H1 (cell line): ENCODE results near the gene OSMR. TPM values are rescaled to one million over a fixed set of nuclear protein-coding genes. Genes with fewer than 3 reads are reported as not detected.

Experiments used
- CTCF ChIP-seq, 3 experiments: IDR thresholded peaks; 1 replicate in 2 of 3; 2 replicates in 1 of 3; pipeline versions ENCODE4 v1.5.1 to v1.6.1; 2011; ENCODE audit warnings: low read length in 3 of 3, mild to moderate bottlenecking in 3 of 3, inconsistent platforms in 2 of 3, low read depth in 1 of 3, moderate library complexity in 1 of 3; ENCODE audit not compliant: insufficient read depth in 1 of 3; ENCODE audit errors: control extremely low read depth in 1 of 3
- EZH2 ChIP-seq: fragments of 200-600 bp; sonication (generic); IDR thresholded peaks from 2 replicates; pipeline ENCODE4 v1.7.1; 2012; ENCODE audit warnings: low read depth, mild to moderate bottlenecking, moderate library complexity, low read length, inconsistent platforms; ENCODE audit not compliant: severe bottlenecking
- RFX5 ChIP-seq: IDR thresholded peaks from 2 replicates; pipeline ENCODE4 v1.6.1; 2011; ENCODE audit warnings: low read depth, low read length, improper control_type of control experiment, borderline replicate concordance
- SUZ12 ChIP-seq: fragments of 200-600 bp; sonication (generic); IDR thresholded peaks from 2 replicates; pipeline ENCODE4 v1.6.1; 2012; ENCODE audit warnings: mild to moderate bottlenecking, inconsistent platforms, low read length, moderate library complexity, mixed read lengths
- TAF1 ChIP-seq: IDR thresholded peaks from 2 replicates; pipeline ENCODE4 v1.6.1; 2011; ENCODE audit warnings: mild to moderate bottlenecking, low read depth, low read length
- polyA plus RNA-seq, 7 experiments: library from polyadenylated mRNA; depleted of rRNA in 3 of 7; stranded (reverse) in 5 of 7; unstranded in 2 of 7; fragments of >200 nt in 5 of 7; fragments of 200-250 nt in 2 of 7; gene quantifications; 1 replicate in 5 of 7; 2 replicates in 1 of 7; 4 replicates in 1 of 7; pipeline versions ENCODE4 v1.2.1 to v1.2.3, GENCODE V29; 2011 to 2013; ENCODE audit warnings: missing spikeins in 2 of 7, mixed read lengths in 2 of 7
- total RNA-seq: library from RNA; stranded (reverse); fragmentation: NEBNext Ultra II Directional; extraction: Animal tissue kit (Norgen Biotek cat#: 25700); gene quantifications from 2 replicates; pipeline ENCODE4 v1.2.1, GENCODE V29; 2021

OSMR gene
- total and polyA plus RNA-seq, 2 of the 8 experiments (the other 6 are each of a cell fraction or from before 2014, with no cell fraction given): 2.3 to 2.6 TPM

DNA sequence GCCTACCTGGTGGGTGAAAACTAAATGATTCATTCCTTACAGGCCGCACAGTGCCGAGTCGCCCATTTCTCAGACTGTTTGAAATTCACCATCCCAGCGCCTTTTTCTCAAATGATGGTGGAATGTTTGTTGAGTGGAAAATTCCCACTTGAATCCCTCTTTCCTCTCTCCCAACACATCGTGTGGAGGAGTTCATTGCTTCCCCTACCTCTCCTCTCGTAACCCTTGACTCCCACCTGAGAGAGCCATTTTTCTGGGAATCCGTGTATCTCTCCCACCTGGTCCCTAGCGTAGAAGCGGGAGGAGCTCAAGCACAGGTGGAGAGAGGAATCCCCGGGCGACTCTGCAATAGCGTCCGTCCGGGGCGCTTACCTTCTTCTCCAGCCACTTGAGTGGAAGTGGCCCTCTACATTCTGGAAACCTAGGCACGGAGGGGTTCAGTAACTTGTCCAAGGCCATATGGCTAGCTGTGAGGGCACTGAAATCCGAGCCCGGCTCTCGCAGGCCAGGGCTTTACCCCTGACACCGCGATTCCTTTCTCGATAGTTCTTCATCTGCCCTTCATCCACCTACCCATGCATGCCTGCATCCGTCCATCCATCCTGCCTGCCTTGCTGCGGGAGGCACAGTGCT lies 683 bp downstream of the OSMR start (continued):
- no peak for TF ChIP-seq CTCF (IDR thresholded peaks at IDR 0.05; ENCODE audit: control extremely low read depth in 1 of 3, insufficient read depth in 1 of 3, low read depth in 1 of 3, low read length in 3 of 3)
- TF ChIP-seq TAF1: no peak
- peak; percentile 37 for TF ChIP-seq EZH2
- TF ChIP-seq RFX5: no peak
- TF ChIP-seq SUZ12: peak; percentile 60
